ENCODE data around the gene GRAMD4. TPM values are rescaled to one million over a fixed set of nuclear protein-coding genes. Genes with fewer than 3 reads are reported as not detected.

Gene GRAMD4
- polyA plus RNA-seq, 1 experiment = 7.5 TPM

GRCh38 chr22:46655861-46656608 is 35.8 kb downstream of the GRAMD4 start:
- peaks cover 2% of the 10 kb centered on the region for H3K27me3 ChIP-seq (ENCODE audit: control insufficient read depth, insufficient read depth, low read length)
- H3K9me3 ChIP-seq (ENCODE audit: control insufficient read depth, insufficient read depth, low read length) = no peaks in the 10 kb centered on the region; the same call in 1 of the 2 replicates
- H3K27ac ChIP-seq (ENCODE audit: low read depth, low read length) = no peak overlapping the region
- ChIA-PET CTCF (interaction anchor here (1.0 kb wide), 1 partner anchor 93 kb away, joined by 4 read pairs; no protein-coding TSS in a partner anchor), POLR2A (no interaction called here)
- DNase-seq (ENCODE audit: low read depth, low spot score) = no peak
- no peak for TF ChIP-seq CTCF (IDR thresholded peaks at IDR 0.05; ENCODE audit: low read depth, low read length)
- H3K4me3 ChIP-seq (ENCODE audit: low read depth, low read length) = no peak overlapping the region

GRCh38 chr22:46656856-46657654 is 36.9 kb downstream of the GRAMD4 start:
- no peak for TF ChIP-seq CTCF (IDR thresholded peaks at IDR 0.05; ENCODE audit: low read depth, low read length)
- Histone ChIP-seq H3K27me3 (ENCODE audit: control insufficient read depth, insufficient read depth, low read length) (peaks cover 4% of the 10 kb centered on the region), H3K4me3 (ENCODE audit: low read depth, low read length) (no peak overlapping the region), H3K27ac (ENCODE audit: low read depth, low read length) (no peak overlapping the region), H3K9me3 (ENCODE audit: control insufficient read depth, insufficient read depth, low read length) (no peaks in the 10 kb centered on the region; the same call in 1 of the 2 replicates)
- POLR2A ChIA-PET = interaction anchor here (0.9 kb wide), 1 partner anchor 23 kb away, joined by 3 read pairs; no protein-coding TSS in a partner anchor
- DNase-seq (ENCODE audit: low read depth, low spot score) = no peak
- CTCF ChIA-PET = interaction anchor here (1.0 kb wide), 1 partner anchor 94 kb away, joined by 4 read pairs; no protein-coding TSS in a partner anchor

GRCh38 chr22:46657655-46657953 is 37.4 kb downstream of the GRAMD4 start:
- peaks cover 4% of the 10 kb centered on the region for H3K27me3 ChIP-seq (ENCODE audit: control insufficient read depth, insufficient read depth, low read length)
- H3K9me3 ChIP-seq (ENCODE audit: control insufficient read depth, insufficient read depth, low read length) = no peaks in the 10 kb centered on the region; the same call in 1 of the 2 replicates
- TF ChIP-seq CTCF (IDR thresholded peaks at IDR 0.05; ENCODE audit: low read depth, low read length) = no peak
- POLR2A ChIA-PET = interaction anchor here (0.9 kb wide), 1 partner anchor 24 kb away, joined by 3 read pairs; no protein-coding TSS in a partner anchor
- H3K27ac ChIP-seq (ENCODE audit: low read depth, low read length) = no peak overlapping the region
- no peak overlapping the region for H3K4me3 ChIP-seq (ENCODE audit: low read depth, low read length)
- CTCF ChIA-PET = no interaction called here
- no peak for DNase-seq (ENCODE audit: low read depth, low spot score)

GRCh38 chr22:46657996-46658947 is 38.1 kb downstream of the GRAMD4 start:
- H3K27ac ChIP-seq (ENCODE audit: low read depth, low read length) = no peak overlapping the region
- H3K4me3 ChIP-seq (ENCODE audit: low read depth, low read length) = no peak overlapping the region
- no peak for TF ChIP-seq CTCF (IDR thresholded peaks at IDR 0.05; ENCODE audit: low read depth, low read length)
- DNase-seq (ENCODE audit: low read depth, low spot score) = no peak
- H3K27me3 ChIP-seq (ENCODE audit: control insufficient read depth, insufficient read depth, low read length) = peaks cover 4% of the 10 kb centered on the region
- ChIA-PET CTCF (no interaction called here), POLR2A (no interaction called here)
- H3K9me3 ChIP-seq (ENCODE audit: control insufficient read depth, insufficient read depth, low read length) = no peaks in the 10 kb centered on the region; the same call in 1 of the 2 replicates

All from AG04450 (cell line).